ENCODE results near the gene AMER2.

DNA sequence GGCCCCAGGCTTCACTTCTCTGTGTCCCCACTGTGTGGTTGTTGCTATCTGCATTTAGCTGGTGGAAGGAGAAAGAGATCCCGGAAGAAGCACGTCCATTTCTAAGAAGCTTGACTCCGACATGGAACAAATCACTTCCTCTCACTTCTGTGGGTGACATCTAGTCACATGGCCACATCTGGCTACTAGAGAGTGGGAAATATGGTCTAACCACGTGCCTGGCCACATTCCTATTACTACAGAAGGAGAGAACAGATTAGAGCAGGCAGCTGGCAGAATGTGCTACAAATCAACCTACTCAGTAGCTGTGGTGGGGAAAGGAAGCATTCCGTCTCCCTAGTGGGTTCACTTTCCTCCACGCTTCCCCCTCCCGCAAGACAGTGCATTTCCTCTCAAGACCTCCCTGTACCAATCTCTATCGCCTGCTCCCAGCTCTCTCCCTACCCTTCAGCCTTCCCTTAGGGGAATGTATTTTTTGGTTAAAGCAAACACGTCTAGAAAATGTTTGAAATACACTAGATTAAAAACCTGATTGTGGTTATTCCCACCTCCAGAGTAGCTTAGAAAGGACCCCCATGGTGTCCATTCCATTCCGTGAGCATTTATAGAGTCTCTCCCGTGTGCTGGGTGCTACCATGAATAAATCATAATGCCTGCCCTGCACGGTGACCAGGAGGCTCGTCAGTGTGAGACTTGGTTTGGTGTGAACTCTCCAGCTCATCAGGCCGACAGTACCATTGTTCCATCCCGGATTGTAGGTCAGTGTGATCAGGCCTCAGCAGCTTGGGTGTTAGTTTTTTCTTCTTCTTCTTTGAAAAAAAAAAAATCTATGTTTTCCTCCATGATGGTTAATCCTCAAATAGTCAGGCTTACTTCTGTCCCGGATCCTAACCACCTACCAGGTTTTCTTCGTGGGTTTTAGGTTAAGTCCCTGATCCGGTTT is 8.0 kb upstream of the AMER2 start:
- TF ChIP-seq, protein P1, sequence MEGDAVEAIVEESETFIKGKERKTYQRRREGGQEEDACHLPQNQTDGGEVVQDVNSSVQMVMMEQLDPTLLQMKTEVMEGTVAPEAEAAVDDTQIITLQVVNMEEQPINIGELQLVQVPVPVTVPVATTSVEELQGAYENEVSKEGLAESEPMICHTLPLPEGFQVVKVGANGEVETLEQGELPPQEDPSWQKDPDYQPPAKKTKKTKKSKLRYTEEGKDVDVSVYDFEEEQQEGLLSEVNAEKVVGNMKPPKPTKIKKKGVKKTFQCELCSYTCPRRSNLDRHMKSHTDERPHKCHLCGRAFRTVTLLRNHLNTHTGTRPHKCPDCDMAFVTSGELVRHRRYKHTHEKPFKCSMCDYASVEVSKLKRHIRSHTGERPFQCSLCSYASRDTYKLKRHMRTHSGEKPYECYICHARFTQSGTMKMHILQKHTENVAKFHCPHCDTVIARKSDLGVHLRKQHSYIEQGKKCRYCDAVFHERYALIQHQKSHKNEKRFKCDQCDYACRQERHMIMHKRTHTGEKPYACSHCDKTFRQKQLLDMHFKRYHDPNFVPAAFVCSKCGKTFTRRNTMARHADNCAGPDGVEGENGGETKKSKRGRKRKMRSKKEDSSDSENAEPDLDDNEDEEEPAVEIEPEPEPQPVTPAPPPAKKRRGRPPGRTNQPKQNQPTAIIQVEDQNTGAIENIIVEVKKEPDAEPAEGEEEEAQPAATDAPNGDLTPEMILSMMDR (conservative IDR thresholded peaks at IDR 0.05; ENCODE audit: low read length) = no peak
- TF ChIP-seq EZH2phosphoT487 (IDR thresholded peaks at IDR 0.05; ENCODE audit: borderline replicate concordance, low read depth, low read length) = no peak
